PC-9 (cell line): Measurements from ENCODE around the gene ANKS1B. TPM values are rescaled to one million over a fixed set of nuclear protein-coding genes. Genes with fewer than 3 reads are reported as not detected.

Experiments
- BruUV-seq: library from RNA; stranded (reverse); fragments of 400-500 nt; replicated peaks from 2 replicates; lab custom pipeline; 2021; lab: Mats Ljungman, UMichigan
- CTCF ChIA-PET: fragments of 300-600 bp; sonication (Branson Sonifier 250); formaldehyde crosslinking; loops from one replicate; lab custom pipeline; 2022; ENCODE audit warnings: antibody characterized with exemption; lab: Charles Lee
- POLR2A ChIA-PET: fragments of 300-600 bp; sonication (Branson Sonifier 250); formaldehyde crosslinking; loops from one replicate; lab custom pipeline; 2022; ENCODE audit warnings: antibody characterized with exemption; ENCODE audit not compliant: unreplicated experiment; lab: Charles Lee
- DNase-seq, 2 experiments: peaks; one replicate each; pipeline versions ENCODE4 v3.0.0 to v3.0.0-alpha.2; 2015 to 2022; ENCODE audit warnings: mixed read lengths in 1 of 2
- H2AFZ ChIP-seq: fragments of 200-600 bp; sonication (generic); 2 replicates; pipeline ENCODE4 v1.8.1; 2017; ENCODE audit warnings: antibody characterized with exemption
- H3F3A ChIP-seq: fragments of 200-600 bp; sonication (generic); 2 replicates; pipeline ENCODE4 v1.8.1; 2017; ENCODE audit warnings: antibody characterized with exemption, mild to moderate bottlenecking, low read depth; ENCODE audit not compliant: insufficient read depth
- H3K27ac ChIP-seq: fragments of 200-600 bp; sonication (generic); 2 replicates; pipeline ENCODE4 v1.6.1; 2016; ENCODE audit warnings: mixed run types
- H3K27me3 ChIP-seq: fragments of 200-600 bp; sonication (generic); 2 replicates; pipeline ENCODE4 v1.6.1; 2016; ENCODE audit warnings: low read depth, mixed run types; ENCODE audit not compliant: insufficient read depth
- H3K36me3 ChIP-seq: fragments of 200-600 bp; sonication (generic); 2 replicates; pipeline ENCODE4 v1.6.1; 2016; ENCODE audit warnings: low read depth, mixed run types
- H3K4me1 ChIP-seq: fragments of 200-600 bp; sonication (generic); replicated peaks from 2 replicates; pipeline ENCODE4 v1.6.1; 2016; ENCODE audit warnings: mixed run types; ENCODE audit not compliant: insufficient read depth
- H3K4me2 ChIP-seq: fragments of 200-600 bp; sonication (generic); 2 replicates; pipeline ENCODE4 v1.6.1; 2017; ENCODE audit warnings: mixed run types
- H3K4me3 ChIP-seq: fragments of 200-600 bp; sonication (generic); 2 replicates; pipeline ENCODE4 v1.6.1; 2016; ENCODE audit warnings: mixed run types
- H3K79me2 ChIP-seq: fragments of 200-600 bp; sonication (generic); 2 replicates; pipeline ENCODE4 v1.6.1; 2017; ENCODE audit warnings: low read depth, mixed run types
- H3K9me2 ChIP-seq: fragments of 200-600 bp; sonication (generic); 2 replicates; pipeline ENCODE4 v1.8.1; 2017; ENCODE audit warnings: mild to moderate bottlenecking; ENCODE audit not compliant: insufficient read depth
- H3K9me3 ChIP-seq: fragments of 200-600 bp; sonication (generic); 2 replicates; pipeline ENCODE4 v1.8.1; 2016; ENCODE audit warnings: low read depth; ENCODE audit not compliant: insufficient read depth
- H4K20me1 ChIP-seq: fragments of 200-600 bp; sonication (generic); 2 replicates; pipeline ENCODE4 v1.8.1; 2017; ENCODE audit not compliant: insufficient read depth
- CTCF ChIP-seq: fragments of 200-600 bp; sonication (generic); conservative IDR thresholded peaks from 2 replicates; pipeline ENCODE4 v1.6.1; 2017; ENCODE audit warnings: mixed run types, antibody characterized with exemption, mild to moderate bottlenecking, moderate library complexity
- EZH2 ChIP-seq: fragments of 200-600 bp; sonication (generic); IDR thresholded peaks from 2 replicates; pipeline ENCODE4 v1.8.0; 2017; ENCODE audit warnings: antibody characterized with exemption, low read depth
- intact Hi-C: fragments of 100-400 bp; cut with micrococcal nuclease; formaldehyde crosslinking; loops from one replicate; pipeline ENCODE4 v1.10.0; 2022; ENCODE audit not compliant: unreplicated experiment
- total RNA-seq: library from RNA; stranded (reverse); gene quantifications from 2 replicates; pipeline ENCODE4 v1.2.3, GENCODE V29; 2021

Gene ANKS1B
- total RNA-seq, 1 experiment from 2014 or later = not detected

GRCh38 chr12:98752726-98753125, 1232.0 kb downstream of the ANKS1B start:
- Histone ChIP-seq H3K27me3 (peaks cover 16% of the 10 kb centered on the region), H3K27ac (no peak overlapping the region), H2AFZ (no peak overlapping the region), H3K9me3 (no peaks in the 10 kb centered on the region), H3K36me3 (no peaks in the 10 kb centered on the region), H3F3A (no peaks in the 10 kb centered on the region), H3K4me2 (no peak overlapping the region), H3K4me3 (no peak overlapping the region), H3K4me1 (no peaks in the 10 kb centered on the region), H3K9me2 (no peaks in the 10 kb centered on the region), H4K20me1 (no peaks in the 10 kb centered on the region), H3K79me2 (no peaks in the 10 kb centered on the region)
- CTCF ChIA-PET = interaction anchor here (0.7 kb wide), 1 partner anchor 1161 kb away, joined by 4 read pairs; no protein-coding TSS in a partner anchor
- TF ChIP-seq EZH2 (no peak), CTCF (no peak)
- intact Hi-C loops = no loop called here
- DNase-seq = no peak
- POLR2A ChIA-PET = interaction anchor here (0.6 kb wide), 1 partner anchor 247 kb away, joined by 4 read pairs; no protein-coding TSS in a partner anchor
- BruUV-seq = no TSS peak

- CTCF ChIA-PET = no interaction called here
- Histone ChIP-seq H4K20me1 (no peaks in the 10 kb centered on the region), H2AFZ (no peak overlapping the region), H3K4me2 (no peak overlapping the region), H3K4me3 (no peak overlapping the region), H3K27me3 (peaks cover 21% of the 10 kb centered on the region; the same call in 1 of the 2 replicates), H3F3A (no peaks in the 10 kb centered on the region), H3K9me3 (no peaks in the 10 kb centered on the region), H3K79me2 (no peaks in the 10 kb centered on the region), H3K4me1 (no peaks in the 10 kb centered on the region), H3K36me3 (no peaks in the 10 kb centered on the region), H3K9me2 (no peaks in the 10 kb centered on the region), H3K27ac (no peak overlapping the region)
- intact Hi-C loops = no loop called here
- TF ChIP-seq EZH2 (no peak), CTCF (no peak)
- no peak for DNase-seq
- BruUV-seq = no TSS peak
- POLR2A ChIA-PET = no interaction called here
Observed at GRCh38 chr12:98751580-98752115, 1233.1 kb downstream of the ANKS1B start.

GRCh38 chr12:98750511-98750910, 1234.2 kb downstream of the ANKS1B start:
- no peak overlapping the region for H2AFZ ChIP-seq
- ChIA-PET CTCF (no interaction called here), POLR2A (no interaction called here)
- no peak for DNase-seq
- TF ChIP-seq EZH2 (no peak), CTCF (no peak)
- H3K9me3 ChIP-seq = no peaks in the 10 kb centered on the region
- intact Hi-C loops = no loop called here
- no peaks in the 10 kb centered on the region for H3K79me2 ChIP-seq
- no TSS peak for BruUV-seq
- peaks cover 29% of the 10 kb centered on the region; the same call in 1 of the 2 replicates for H3K27me3 ChIP-seq
- no peaks in the 10 kb centered on the region for H3K4me1 ChIP-seq
- H3K4me3 ChIP-seq = no peak overlapping the region
- H3F3A ChIP-seq = no peaks in the 10 kb centered on the region
- no peaks in the 10 kb centered on the region for H3K9me2 ChIP-seq
- H3K27ac ChIP-seq = no peak overlapping the region
- no peak overlapping the region for H3K4me2 ChIP-seq
- no peaks in the 10 kb centered on the region for H4K20me1 ChIP-seq
- H3K36me3 ChIP-seq = no peaks in the 10 kb centered on the region
